ENCODE measurements around the gene CACNB1.

- TF ChIP-seq CTCF (IDR thresholded peaks at IDR 0.05 in 2 of 3, conservative IDR thresholded peaks at IDR 0.05 in 1 of 3; ENCODE audit: control insufficient read depth in 2 of 3, extremely low read depth in 1 of 3, insufficient read depth in 1 of 3, low read depth in 3 of 3, low read length in 3 of 3) (no peak), MTA2 (IDR thresholded peaks at IDR 0.05; ENCODE audit: low read depth) (no peak), ZNF24 (IDR thresholded peaks at IDR 0.05) (no peak), ESRRA (IDR thresholded peaks at IDR 0.05; ENCODE audit: low read length) (no peak), FOXM1 (IDR thresholded peaks at IDR 0.05; ENCODE audit: low read depth, low read length) (no peak), POLR2A (IDR thresholded peaks at IDR 0.05; ENCODE audit: low read depth, low read length) (no peak)
Measured at GRCh38 chr17:39200957-39201510, 3.6 kb upstream of the CACNB1 start.
